OCI-LY3 (cell line): ENCODE data around the gene MYBPHL.

Source experiments
- CTCF ChIP-seq: fragments of 200-600, 300-600 bp; sonication (generic); IDR thresholded peaks from 2 replicates; pipeline ENCODE4 v1.5.1; 2014; ENCODE audit warnings: antibody characterized with exemption, low read length, low read depth
- EZH2phosphoT487 ChIP-seq: fragments of 200-600 bp; shearing (Covaris generic); IDR thresholded peaks from 2 replicates; pipeline ENCODE4 v1.6.1; 2018; ENCODE audit warnings: antibody characterized with exemption, mixed run types, low read depth

DNA sequence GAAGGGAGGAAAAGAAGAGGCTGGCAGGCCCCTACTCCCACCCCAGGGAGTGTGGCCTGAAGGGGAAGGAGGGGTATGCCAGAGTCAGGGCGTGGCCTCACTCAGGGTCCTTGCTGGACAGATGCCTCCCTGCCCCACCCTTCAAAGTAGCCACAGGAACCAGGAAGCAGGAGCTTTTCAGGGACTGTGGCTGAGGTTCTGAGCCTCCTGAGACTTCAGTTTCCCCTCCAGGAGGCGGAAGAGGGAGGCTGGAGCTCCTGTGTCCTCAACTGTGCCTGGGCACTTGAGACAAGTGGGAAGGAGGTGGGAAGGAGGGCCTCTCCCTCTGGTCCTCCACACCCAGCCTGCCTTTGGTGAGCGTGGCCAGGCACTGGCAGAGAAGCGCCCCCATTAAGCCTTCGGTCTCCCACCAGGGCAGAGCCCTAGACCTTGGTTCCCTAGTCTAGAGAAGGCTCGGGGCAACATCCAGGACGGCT is 52.2 kb downstream of the MYBPHL start:
- TF ChIP-seq CTCF = no peak
- no peak for TF ChIP-seq EZH2phosphoT487
